C4-2B (cell line): ENCODE measurements around the gene ELANE.

Experiments used
- H3K27ac ChIP-seq: fragments of 450-650 bp; 2 replicates; pipeline ENCODE4 v1.5.1; 2017
- ZFX ChIP-seq: fragments of 450-650 bp; IDR thresholded peaks from 2 replicates; pipeline ENCODE4 v1.6.1; 2017
- TF ChIP-seq, protein P1 (sequence below): fragments of 450-650 bp; conservative IDR thresholded peaks from 2 replicates; pipeline ENCODE4 v1.5.1; 2017; ENCODE audit warnings: mild to moderate bottlenecking

Gene ELANE

DNA sequence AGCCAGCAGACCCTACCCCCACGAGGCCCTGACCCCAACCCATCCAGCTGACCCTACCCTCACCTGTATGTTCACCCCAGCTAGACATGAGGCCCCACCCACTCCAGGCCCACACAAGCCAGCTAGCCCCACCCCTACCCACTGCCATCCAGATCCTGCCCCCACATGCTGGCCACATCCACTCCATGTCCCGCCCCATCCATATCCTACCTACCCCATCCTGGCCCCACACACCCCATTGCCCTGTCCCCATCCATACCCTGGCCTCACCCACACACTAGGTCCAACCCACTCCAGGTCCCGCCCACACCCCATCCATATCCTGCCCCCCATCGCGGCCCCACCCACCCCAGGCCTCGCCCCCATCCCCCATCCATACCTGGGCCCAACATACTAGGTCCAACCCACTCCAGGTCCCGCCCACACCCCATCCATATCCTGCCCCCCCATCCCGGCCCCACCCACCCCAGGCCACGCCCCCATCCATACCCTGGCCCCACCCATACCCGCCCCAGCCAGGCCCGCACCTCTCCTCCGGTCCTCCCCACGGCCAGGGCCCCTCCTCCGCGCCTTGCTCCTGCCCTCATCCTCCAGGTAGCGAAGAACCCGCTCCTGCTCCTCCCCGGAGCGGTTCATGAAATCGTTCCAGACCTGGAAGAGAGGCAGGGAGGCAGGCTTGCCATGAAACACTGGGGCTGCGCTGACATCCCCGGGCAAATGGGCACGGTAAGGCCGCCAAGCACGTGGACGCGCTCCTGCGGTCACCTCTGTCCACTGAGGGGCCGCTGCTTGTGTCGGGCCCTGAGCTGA is 48.4 kb downstream of the ELANE start:
- no peak overlapping the region for H3K27ac ChIP-seq

DNA sequence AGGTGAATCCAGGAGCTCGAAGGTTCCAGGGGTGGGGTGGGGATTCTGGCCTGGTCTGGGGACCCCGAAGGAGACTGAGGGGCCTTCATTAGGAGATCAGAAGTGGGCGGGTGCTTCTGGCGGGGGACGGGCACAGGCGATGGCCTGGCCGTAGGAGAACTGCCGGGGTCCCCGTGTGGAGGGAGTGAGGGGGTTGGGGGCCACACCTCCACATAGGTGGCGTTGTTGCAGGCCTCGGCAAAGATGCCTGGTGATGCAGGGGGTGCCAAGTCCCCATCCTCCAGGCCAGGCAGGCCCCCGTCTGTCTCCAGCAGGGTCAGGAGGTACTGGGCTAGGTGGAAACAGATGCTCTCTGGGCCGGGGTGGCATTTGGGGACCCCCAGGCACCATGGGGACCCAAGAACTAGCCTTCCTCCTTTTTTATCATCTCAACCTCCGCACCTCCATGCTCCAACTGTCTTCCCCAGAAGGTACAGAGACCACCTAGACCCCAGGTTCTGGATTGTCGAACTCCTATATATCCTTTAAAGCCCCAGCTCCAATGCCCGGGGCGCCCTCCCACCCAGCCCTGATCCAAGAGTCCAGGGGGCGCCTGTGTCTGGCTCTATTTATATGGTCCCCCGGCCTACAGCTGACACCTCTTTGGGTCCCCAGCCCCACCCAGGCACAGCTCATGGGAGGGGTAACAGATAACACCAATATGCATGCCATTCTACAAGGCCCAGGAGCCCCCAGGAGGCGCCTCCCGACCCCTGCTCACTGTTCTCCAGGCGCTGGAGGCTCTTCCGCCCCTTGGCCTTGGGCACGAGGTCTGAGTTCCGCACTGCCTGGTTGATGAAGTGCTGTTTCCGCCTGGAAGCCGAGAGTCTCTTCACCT is 49.4 kb downstream of the ELANE start:
- H3K27ac ChIP-seq: no peak overlapping the region
- TF ChIP-seq, protein P1, sequence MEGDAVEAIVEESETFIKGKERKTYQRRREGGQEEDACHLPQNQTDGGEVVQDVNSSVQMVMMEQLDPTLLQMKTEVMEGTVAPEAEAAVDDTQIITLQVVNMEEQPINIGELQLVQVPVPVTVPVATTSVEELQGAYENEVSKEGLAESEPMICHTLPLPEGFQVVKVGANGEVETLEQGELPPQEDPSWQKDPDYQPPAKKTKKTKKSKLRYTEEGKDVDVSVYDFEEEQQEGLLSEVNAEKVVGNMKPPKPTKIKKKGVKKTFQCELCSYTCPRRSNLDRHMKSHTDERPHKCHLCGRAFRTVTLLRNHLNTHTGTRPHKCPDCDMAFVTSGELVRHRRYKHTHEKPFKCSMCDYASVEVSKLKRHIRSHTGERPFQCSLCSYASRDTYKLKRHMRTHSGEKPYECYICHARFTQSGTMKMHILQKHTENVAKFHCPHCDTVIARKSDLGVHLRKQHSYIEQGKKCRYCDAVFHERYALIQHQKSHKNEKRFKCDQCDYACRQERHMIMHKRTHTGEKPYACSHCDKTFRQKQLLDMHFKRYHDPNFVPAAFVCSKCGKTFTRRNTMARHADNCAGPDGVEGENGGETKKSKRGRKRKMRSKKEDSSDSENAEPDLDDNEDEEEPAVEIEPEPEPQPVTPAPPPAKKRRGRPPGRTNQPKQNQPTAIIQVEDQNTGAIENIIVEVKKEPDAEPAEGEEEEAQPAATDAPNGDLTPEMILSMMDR: no peak
- TF ChIP-seq ZFX: no peak

More for the DNA sequence above, 48.4 kb downstream of the ELANE start:
- no peak for TF ChIP-seq ZFX
- TF ChIP-seq, protein P1: no peak

DNA sequence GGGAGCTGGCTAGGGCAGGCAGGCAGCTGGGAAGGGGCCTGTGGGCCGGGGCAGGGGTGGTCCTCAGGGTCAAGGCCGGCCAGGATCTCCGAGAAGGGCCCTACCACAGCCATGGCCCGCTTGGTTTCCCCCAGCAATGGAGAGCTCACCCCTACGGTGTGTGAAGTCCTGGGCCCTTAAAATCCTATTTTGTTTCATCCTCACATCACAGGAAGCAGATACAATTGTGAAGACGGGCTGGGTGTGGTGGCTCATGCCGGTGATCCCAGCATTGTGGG is 49.9 kb downstream of the ELANE start:
- H3K27ac ChIP-seq: no peak overlapping the region

DNA sequence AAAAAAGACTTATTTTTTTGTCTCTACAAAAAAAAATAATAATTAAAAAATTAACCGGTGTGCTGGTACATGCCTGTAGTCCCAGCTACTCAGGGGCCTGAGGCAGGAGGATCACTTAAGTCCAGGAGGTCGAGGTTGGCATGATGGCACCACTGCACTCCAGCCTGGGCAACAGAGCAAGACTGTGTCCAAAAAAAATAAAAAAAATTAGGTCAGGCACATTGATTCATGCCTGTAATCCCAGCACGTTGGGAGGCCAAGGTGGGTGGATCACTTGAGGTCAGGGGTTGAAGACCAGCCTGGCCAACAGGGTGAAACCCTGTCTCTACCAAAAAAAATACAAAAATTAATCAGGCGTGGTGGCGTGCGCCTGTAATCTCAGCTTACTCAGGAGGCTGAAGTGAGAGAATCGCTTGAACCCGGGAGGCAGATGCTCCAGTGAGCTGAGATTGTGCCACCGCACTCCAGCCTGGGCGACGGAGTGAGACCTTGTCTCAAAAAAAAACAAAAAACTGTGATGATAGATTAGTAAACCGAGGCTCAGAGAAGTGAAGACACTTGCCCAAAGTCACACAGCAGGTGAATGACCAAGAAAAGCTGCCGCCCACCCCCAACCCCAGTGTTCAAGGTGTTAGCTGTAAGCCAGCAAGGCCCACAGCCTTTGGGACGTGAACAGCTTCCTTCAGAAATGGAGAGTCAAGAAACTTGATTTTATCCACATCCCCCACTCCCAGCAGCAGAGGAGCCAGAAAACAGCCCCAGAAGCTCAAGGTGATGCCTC is 50.5 kb downstream of the ELANE start:
- no peak for TF ChIP-seq ZFX
- TF ChIP-seq, protein P1: no peak
- H3K27ac ChIP-seq: no peak overlapping the region

More for the DNA sequence above, 49.9 kb downstream of the ELANE start:
- TF ChIP-seq ZFX: no peak
- TF ChIP-seq, protein P1: no peak

DNA sequence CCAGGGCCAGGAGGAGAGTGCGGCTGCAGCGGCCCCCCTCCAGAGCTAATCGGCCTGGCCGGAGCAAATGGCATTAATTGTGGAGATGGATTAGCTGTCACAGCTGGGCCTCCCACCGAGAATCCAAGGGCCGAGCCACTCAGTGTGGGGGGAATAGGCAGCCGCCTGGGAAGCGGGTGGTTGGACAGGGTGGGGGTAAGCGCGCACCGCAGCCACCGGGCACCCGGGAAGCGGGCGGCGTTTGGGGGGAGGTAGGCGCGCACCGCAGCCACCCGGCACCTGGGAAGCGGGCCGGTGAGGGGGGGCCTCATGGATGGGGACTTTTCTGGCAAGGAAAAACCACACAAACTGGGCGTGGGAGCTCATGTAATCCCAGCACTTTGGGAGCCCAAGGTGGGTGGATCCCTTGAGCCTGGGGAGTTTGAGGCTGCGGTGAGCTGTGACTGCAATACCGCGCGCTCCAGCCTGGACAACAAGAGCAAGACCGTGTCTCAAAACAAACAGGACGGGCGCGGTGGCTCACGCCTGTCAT is 51.2 kb downstream of the ELANE start:
- H3K27ac ChIP-seq: no peak overlapping the region
- TF ChIP-seq ZFX: no peak
- TF ChIP-seq, protein P1: no peak

DNA sequence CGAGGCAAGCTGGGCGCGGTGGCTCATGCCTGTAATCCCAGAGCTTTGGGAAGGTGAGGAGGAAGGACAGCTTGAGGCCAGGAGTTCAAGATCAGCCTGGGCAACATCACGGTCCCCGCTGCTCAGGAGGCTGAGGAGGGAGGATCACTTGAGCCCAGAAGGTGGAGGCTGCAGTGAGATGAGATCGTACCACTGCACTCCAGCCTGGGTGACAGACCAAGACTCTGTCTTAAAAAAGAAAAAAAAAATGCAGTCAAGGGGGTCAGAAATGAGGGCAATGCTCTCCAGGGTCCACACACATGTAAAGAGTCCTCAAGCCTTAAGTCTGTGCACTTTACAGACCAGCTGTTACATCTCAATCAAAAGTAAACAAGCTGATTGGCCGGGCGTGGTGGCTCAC is 52.4 kb downstream of the ELANE start:
- no peak overlapping the region for H3K27ac ChIP-seq
- TF ChIP-seq, protein P1: no peak
- TF ChIP-seq ZFX: no peak
